Calu3 (cell line): ENCODE results near the gene SSU72. TPM values are rescaled to one million over a fixed set of nuclear protein-coding genes. Genes with fewer than 3 reads are reported as not detected.

Experiments
- BruUV-seq: library from RNA; stranded (reverse); fragments of 400-500 nt; replicated peaks from 2 replicates; lab custom pipeline; 2021; lab: Mats Ljungman, UMichigan
- CTCF ChIA-PET: fragments of 300-600 bp; sonication (Branson Sonifier 250); formaldehyde crosslinking; loops from one replicate; lab custom pipeline; 2022; ENCODE audit warnings: antibody characterized with exemption; lab: Charles Lee
- DNase-seq: peaks from one replicate; pipeline ENCODE4 v3.0.0; 2022
- H3K27ac Mint-ChIP-seq: one replicate; pipeline ENCODE4 v1.8.0; 2022; ENCODE audit warnings: mixed read lengths; ENCODE audit not compliant: unreplicated experiment
- H3K27me3 Mint-ChIP-seq: one replicate; pipeline ENCODE4 v1.8.0; 2022; ENCODE audit warnings: mixed read lengths; ENCODE audit not compliant: unreplicated experiment
- H3K36me3 Mint-ChIP-seq: one replicate; pipeline ENCODE4 v1.8.0; 2022; ENCODE audit warnings: mild to moderate bottlenecking, moderate library complexity, mixed read lengths; ENCODE audit not compliant: insufficient read depth, unreplicated experiment
- H3K4me1 Mint-ChIP-seq: one replicate; pipeline ENCODE4 v1.8.0; 2022; ENCODE audit warnings: mild to moderate bottlenecking, low read depth, mixed read lengths; ENCODE audit not compliant: unreplicated experiment
- H3K4me3 Mint-ChIP-seq: one replicate; pipeline ENCODE4 v1.8.0; 2022; ENCODE audit warnings: mild to moderate bottlenecking, low read depth, moderate library complexity, mixed read lengths; ENCODE audit not compliant: unreplicated experiment
- H3K9me3 Mint-ChIP-seq: one replicate; pipeline ENCODE4 v1.8.0; 2022; ENCODE audit warnings: low read depth, mixed read lengths; ENCODE audit not compliant: unreplicated experiment
- intact Hi-C: fragments of 100-400 bp; cut with micrococcal nuclease; formaldehyde crosslinking; loops from one replicate; pipeline ENCODE4 v1.10.0; 2022; ENCODE audit not compliant: unreplicated experiment
- total RNA-seq: library from RNA; stranded (reverse); gene quantifications from 2 replicates; pipeline ENCODE4 v1.2.3, GENCODE V29; 2022
- TF ChIP-seq, protein P1 (sequence below): fragments of 200-600 bp; IDR thresholded peaks from one replicate; pipeline ENCODE4 v1.8.0; 2022; ENCODE audit warnings: antibody characterized with exemption; ENCODE audit not compliant: unreplicated experiment

The SSU72 gene
- total RNA-seq, 1 experiment from 2014 or later = 105 TPM

DNA sequence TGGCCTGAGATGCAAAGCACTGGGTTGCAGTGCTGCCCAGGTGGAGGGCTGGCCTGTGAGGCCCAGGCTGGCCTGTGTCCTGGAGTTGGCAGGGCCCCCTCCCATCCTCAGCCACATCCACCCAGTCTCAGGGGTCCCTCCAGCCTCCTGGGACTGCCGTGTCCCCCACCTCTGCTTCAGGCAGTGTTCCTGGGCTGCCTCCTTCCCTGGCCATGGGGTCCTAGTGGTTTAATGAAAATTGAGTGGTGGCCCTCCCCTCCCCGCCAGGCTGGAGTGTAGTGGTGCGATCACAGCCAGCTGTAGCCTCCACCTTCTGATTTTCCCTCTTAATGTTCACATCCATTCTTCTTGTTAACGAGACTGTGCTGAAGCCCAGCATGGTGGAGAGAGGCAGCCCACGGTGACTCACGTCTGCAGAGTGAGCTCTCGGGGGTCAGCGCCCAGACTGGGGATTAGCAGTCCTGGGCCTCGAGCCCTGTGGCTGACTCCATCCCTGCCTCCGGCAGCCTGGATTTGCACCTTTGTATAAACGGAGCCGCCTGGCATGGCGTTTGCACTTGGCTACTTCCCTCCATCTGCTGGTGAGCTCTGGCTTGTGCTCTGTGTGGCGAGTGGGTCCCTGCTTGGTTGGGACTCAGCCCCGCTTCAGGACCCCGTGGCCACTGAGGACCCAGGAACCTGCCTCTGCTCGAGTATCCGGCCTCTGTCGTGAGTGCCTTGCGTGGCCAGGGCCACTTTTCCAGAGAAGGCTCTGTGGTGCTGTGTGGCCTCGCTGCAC is 47.5 kb upstream of the SSU72 start:
- no peak for DNase-seq
- Mint-ChIP-seq H3K4me1 (no peaks in the 10 kb centered on the region), H3K9me3 (no peaks in the 10 kb centered on the region), H3K27ac (no peak overlapping the region), H3K36me3 (no peaks in the 10 kb centered on the region), H3K4me3 (no peak overlapping the region), H3K27me3 (no peaks in the 10 kb centered on the region)
- CTCF ChIA-PET = no interaction called here
- no TSS peak for BruUV-seq
- intact Hi-C loops = no loop called here
- TF ChIP-seq, protein P1, sequence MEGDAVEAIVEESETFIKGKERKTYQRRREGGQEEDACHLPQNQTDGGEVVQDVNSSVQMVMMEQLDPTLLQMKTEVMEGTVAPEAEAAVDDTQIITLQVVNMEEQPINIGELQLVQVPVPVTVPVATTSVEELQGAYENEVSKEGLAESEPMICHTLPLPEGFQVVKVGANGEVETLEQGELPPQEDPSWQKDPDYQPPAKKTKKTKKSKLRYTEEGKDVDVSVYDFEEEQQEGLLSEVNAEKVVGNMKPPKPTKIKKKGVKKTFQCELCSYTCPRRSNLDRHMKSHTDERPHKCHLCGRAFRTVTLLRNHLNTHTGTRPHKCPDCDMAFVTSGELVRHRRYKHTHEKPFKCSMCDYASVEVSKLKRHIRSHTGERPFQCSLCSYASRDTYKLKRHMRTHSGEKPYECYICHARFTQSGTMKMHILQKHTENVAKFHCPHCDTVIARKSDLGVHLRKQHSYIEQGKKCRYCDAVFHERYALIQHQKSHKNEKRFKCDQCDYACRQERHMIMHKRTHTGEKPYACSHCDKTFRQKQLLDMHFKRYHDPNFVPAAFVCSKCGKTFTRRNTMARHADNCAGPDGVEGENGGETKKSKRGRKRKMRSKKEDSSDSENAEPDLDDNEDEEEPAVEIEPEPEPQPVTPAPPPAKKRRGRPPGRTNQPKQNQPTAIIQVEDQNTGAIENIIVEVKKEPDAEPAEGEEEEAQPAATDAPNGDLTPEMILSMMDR = no peak

DNA sequence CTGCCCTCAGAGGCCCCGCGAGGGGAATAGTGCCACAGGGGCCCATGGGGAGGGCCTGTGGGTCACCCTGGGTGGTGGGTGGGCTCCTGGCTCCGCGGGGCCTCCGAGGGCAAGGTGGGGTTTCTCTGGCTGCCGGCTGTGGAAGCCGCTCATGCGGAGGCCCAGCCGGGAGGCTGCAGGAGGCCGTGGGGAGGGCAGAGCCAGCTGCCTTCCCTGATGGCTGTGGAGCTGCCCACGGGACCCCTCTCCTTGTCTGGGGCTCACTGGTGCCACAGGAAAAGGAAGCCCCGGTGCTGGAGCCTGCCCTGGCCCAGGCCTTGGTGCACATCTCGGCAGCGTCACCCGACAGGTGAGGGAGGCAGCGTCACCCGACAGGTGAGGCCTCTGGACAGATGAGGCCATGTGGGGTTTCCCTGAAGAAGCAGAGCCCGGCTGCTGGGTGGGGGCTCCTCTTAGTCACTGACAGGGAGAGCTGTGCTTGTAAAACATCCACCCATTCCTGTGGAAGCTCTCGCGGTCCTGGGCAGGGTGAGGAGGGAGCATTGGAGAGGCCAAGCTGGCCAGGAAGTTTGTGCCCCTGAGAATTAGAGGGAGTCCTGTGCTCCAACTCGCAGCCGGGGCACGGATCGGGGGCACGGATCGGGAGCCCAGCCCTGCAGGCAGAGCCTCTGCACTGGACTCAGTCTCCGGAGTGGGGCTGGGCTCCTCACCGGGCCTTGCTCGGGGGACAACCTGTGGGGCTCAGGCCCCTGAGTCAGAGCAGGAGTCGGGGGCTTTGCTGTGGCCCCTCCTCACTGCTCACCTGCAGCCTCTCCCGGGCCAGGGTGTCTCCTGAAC is 46.7 kb upstream of the SSU72 start:
- TF ChIP-seq, protein P1 = no peak
- Mint-ChIP-seq H3K36me3 (peaks cover 6% of the 10 kb centered on the region), H3K9me3 (no peaks in the 10 kb centered on the region), H3K27me3 (no peaks in the 10 kb centered on the region), H3K4me1 (no peaks in the 10 kb centered on the region), H3K4me3 (no peak overlapping the region), H3K27ac (no peak overlapping the region)
- BruUV-seq = no TSS peak
- no peak for DNase-seq
- intact Hi-C loops = no loop called here
- CTCF ChIA-PET = no interaction called here

DNA sequence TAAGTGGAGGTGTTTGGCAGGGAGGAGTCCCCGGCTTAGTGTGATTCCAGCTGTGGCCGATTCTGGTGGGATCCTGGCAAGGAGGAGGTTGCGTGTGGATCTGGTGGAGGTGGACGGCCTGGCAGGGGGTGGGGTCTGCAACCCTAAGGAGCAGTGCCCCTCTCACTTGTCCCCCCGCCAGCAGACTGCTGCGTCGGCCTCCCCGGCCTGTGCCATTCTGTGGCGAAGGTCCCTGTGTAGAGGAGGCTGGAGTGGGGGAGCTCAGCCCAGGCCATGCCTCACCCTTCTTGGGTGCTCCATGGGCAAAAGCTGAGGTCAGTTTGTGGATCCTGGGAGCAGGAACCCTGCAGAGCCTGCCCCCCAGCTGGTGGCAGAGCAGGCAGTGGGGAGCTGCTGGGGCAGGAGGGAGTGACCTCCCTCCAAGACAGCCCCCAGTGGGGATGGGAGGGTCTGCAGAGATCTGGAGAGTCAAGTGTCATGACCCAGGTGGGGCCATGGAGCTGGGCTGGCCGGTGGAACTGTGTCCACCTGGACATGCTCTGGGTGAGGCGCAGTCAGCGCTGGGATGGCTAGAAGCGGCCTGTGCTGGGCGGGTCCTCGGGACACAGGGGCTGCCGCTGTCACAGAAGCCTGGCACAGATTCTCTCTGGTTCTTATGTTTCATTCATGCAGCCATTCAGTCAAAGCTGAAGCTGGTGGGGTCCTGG is 45.9 kb upstream of the SSU72 start:
- no TSS peak for BruUV-seq
- no peak for DNase-seq
- TF ChIP-seq, protein P1 = no peak
- H3K36me3 Mint-ChIP-seq = peaks cover 11% of the 10 kb centered on the region
- H3K4me3 Mint-ChIP-seq = no peak overlapping the region
- intact Hi-C loops = no loop called here
- H3K9me3 Mint-ChIP-seq = no peaks in the 10 kb centered on the region
- H3K27me3 Mint-ChIP-seq = no peaks in the 10 kb centered on the region
- H3K4me1 Mint-ChIP-seq = no peaks in the 10 kb centered on the region
- H3K27ac Mint-ChIP-seq = no peak overlapping the region
- CTCF ChIA-PET = no interaction called here

DNA sequence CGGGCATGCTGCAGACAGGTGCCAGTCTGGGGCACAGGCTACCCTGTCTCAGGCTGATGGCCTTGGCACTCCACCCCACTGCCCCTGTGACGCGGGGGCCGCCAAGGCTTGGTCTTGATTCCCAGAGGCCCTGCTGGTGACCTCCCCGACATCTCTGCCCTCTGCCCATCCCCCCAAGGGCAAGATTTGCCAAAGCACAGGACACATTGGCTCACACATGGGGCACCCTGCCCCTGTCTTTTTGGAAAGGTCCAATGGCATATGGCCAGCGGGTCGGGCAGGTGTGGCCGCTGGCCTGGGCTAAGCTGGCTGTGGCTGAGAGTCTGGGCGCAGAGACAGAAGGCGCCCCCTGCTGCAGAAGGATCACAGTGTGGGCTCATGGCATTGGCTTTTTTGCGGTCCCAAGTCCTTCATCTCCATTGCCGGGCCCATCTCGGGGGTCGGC is 45.3 kb upstream of the SSU72 start:
- H3K36me3 Mint-ChIP-seq = peaks cover 17% of the 10 kb centered on the region
- H3K4me3 Mint-ChIP-seq = no peak overlapping the region
- no peaks in the 10 kb centered on the region for H3K9me3 Mint-ChIP-seq
- TF ChIP-seq, protein P1 = no peak
- no TSS peak for BruUV-seq
- no peak overlapping the region for H3K27ac Mint-ChIP-seq
- no peak for DNase-seq
- intact Hi-C loops = no loop called here
- CTCF ChIA-PET = no interaction called here
- H3K27me3 Mint-ChIP-seq = no peaks in the 10 kb centered on the region
- no peaks in the 10 kb centered on the region for H3K4me1 Mint-ChIP-seq
